GDM1 (cell line): ENCODE measurements around the gene MEST.
"Not testable (repeated sequence)": the region's sequence is repeated elsewhere in the genome, so short reads cannot be mapped to it uniquely, and the experiment has no call there.

ENCODE experiments used
- DNase-seq: peaks from one replicate; lab custom pipeline; 2025; lab: John Stamatoyannopoulos, UW

Gene MEST

DNA sequence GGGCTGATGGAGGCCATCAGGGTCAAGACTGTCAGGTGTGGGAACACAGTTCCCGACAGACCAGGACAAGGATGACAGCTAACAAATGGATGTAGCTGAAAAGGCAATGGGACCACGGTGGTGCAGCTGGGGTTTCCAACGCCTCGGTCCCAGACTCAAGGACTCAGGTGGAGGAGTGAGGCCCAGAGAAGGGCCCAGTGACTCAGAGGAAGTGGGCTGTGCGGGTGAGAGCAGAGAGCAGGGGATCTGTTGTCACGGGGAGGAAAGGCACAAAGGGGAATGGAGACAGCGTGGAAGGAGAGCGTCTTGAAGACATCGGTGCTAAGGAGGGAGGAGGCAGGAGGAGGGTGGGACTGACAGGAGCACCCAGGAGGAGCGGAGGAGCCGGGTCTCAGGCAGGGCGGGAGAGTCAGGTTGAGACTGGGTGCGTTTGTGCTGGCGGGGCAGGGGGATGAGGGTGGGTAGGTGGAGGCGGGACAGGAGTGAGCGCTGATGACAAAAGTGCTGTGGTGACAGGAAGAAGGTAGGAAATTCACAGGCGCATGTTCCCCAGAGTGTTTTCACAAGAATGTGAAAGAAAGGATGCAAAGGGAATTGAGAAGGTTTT is 31.7 kb downstream of the MEST start:
- DNase-seq = not testable (repeated sequence)

DNA sequence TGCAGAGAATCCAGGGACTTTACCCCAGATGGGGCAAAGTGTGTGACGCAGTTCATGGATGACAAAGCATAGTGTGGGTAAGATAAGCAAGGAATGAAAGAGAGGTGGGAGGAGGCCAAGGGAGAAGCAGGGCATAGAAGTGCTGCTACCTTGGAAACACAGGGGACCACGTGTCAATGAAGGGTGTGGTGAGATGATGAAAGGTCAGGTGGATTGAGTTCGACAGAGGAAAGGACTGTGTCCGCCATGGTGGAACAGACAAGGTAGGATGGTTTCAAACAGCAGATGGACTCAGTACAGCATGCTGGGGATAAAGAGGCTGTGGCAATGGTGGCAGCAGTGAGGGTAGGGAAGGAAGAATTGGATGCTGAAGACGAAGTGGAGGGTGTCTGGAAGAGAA is 32.7 kb downstream of the MEST start:
- DNase-seq = no peak

DNA sequence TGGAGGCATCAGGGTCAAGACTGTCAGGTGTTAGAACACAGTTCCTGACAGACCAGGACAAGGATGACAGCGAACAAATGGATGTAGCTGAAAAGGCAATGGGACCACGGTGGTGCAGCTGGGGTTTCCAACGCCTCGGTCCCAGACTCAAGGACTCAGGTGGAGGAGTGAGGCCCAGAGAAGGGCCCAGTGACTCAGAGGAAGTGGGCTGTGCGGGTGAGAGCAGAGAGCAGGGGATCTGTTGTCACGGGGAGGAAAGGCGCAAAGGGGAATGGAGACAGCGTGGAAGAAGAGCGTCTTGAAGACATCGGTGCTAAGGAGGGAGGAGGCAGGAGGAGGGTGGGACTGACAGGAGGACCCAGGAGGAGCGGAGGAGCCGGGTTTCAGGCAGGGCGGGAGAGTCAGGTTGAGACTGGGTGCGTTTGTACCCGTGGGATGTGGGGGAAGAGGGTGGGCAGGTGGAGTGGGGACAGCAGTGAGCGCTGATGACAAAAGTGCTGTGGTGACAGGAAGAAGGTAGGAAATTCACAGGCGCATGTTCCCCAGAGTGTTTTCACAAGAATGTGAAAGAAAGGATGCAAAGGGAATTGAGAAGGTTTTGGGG is 36.0 kb downstream of the MEST start:
- DNase-seq = not testable (repeated sequence)

DNA sequence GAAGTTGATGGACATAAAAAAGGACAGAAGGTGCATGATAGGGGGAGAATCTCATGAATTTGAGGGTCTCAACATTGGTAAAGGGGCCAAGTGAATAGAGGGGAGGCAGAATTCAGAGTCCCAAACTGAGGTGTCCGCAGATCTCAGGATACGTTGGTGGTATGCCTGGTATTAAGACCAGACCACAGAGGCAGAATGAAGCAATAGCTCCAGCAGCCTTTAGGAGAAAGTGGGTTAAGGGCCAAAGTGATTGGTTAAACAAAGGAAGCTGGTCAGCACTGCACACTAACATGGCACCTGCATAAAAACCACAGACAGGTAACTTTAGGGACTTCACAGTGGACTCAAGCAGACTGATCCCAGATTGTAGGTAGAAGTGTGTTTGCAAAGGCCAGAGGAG is 37.5 kb downstream of the MEST start:
- no peak for DNase-seq

DNA sequence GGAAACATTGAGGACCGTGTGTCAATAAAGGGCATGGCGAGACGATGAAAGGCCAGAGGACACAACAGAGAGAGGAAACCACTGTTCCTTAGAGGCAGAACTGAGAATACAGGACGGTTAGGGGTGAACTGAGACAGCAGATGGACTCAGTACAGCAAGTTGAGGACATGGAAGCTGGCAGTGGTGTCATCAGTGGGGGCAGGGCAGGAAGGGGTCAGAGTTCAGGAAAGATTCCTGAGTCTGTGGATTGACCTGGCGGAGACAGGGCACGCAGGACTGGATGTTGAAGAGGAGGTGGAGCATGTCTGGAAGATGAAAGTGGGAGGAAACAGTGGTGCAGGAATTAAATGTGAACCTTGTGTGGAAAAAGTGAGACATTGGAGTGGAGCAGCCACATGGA is 46.0 kb downstream of the MEST start:
- DNase-seq = not testable (repeated sequence)

DNA sequence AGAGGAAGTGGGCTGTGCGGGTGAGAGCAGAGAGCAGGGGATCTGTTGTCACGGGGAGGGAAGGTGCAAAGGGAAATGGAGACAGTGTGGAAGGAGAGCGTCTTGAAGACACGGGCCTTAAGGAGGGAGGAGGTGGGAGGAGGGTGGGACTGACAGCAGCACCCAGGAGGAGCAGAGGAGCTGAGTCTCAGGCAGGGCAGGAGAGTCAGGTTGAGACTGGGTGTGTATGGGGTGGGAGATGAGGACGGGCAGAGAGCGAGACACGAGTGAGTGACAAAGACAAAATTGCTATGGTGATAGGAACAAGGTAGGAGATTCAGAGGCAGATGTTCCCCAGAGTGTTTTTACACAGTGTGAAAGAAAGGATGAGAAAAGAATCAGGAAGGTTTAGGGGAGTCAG is 49.4 kb downstream of the MEST start:
- not testable (repeated sequence) for DNase-seq

DNA sequence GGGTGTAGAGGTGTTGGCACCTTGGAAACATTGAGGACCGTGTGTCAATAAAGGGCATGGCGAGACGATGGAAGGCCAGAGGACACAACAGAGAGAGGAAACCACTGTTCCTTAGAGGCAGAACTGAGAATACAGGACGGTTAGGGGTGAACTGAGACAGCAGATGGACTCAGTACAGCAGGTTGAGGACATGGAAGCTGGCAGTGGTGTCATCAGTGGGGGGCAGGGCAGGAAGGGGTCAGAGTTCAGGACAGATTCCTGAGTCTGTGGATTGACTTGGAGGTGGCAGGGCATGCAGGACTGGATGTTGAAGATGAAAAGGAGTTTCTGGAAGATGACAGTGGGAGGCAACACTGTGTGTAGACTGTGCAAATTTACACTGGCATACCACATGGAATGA is 50.4 kb downstream of the MEST start:
- not testable (repeated sequence) for DNase-seq

DNA sequence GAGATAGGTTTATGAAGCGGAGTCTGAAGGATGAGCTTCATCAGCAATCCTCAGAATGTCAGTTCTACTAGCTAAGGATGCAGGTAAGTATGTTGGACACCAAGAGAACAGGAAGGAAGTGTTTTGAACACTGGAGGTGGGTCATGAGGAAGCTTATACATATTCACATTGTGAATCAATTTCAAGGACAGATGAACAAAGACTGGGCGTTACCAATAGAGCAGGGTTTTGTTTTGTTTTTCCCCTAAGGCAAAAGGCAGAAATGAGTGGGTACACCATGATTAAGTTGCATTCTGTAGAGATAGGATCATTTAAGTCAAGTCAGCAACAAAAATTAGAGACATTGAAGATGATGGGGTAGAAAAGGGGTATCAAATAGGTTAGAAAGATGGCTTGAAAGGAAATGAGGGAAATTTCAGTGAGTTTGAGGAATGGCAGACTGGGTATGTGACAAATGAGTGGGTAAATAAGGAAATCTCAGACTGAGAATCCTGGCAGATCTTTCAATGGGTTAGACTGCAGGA is 51.7 kb downstream of the MEST start:
- no peak for DNase-seq

DNA sequence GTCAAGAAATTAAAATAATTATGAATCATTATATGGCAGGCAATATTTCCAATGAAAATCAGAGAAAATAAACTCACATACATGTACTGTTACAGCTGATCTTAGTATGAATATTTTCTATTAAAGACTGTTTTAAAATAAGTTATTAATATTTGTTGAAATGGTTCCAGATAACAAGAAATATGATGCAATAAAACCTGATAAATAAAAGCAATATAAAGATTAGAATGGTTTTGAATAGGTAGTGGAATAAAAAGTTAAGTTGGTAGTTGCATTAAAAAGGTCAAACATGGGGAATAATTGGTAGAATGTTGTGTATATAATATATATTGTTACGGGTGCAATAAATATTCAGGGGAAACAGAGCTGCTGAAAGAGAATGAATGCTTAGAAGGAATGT is 52.5 kb downstream of the MEST start:
- DNase-seq = no peak

DNA sequence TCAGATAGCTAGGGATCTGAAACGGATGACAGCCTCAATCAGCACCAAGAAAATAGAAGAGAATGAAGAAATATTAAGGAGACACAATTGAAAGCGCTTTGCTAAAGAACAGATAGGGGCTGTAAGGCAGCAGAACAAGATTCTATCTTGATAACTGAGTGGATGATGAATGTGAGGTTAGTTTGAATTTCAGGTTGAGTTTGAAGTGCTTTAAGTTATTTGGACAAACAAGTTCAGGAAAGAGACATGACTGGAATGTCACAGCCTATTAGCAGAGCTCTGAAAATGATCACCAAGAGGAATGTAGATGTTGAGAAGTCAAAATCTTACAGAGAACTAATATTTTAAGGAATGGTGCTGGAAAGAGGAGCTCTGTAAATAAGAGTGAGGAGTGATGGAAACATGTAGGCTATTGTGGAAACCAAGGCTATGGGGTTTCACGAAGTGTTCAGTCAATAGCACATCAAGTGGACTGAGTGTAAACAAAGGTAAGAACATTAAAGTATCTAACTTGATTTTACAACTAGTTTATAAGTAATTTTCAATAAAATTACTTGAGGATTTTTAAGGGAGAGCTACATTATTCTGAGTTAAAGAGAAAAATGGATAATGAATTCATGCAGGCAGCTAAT is 61.6 kb downstream of the MEST start:
- no peak for DNase-seq

DNA sequence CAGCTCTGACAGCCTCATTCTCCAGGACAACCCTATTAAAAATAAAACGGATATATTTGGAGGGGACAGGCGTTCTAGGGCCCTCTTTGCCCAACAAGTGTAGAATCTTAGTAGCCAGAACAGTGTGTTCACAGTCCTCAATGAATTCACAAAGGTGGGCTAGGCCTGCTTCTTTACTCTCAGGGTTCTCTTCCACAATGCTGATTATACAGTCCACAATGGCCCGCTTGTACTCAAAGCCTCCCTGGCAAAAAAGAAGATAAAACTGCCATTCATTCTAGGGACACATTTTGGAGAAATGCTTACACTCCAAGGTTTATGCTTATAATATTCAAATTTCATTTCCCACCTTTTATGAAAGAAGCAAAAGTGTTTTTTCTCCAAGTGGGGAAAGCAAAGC is 62.6 kb downstream of the MEST start:
- DNase-seq = no peak
